Embryonic facial prominence (tissue), 1 donor: ENCODE data around the gene LANCL1.

ENCODE experiments used
- DNase-seq: peaks from one replicate; pipeline ENCODE4 v3.0.0-alpha.2; 2016; ENCODE audit errors: extremely low spot score

The LANCL1 gene

GRCh38 chr2:210389856-210390255, 86.7 kb downstream of the LANCL1 start:
- DNase-seq, result no peak

- no peak for DNase-seq
Measured at GRCh38 chr2:210388148-210388547, 88.4 kb downstream of the LANCL1 start.

GRCh38 chr2:210387074-210387473, 89.5 kb downstream of the LANCL1 start:
- no peak for DNase-seq
